ENCODE results near the gene SMG7. TPM values are rescaled to one million over a fixed set of nuclear protein-coding genes. Genes with fewer than 3 reads are reported as not detected.

SMG7 gene
- total and polyA plus RNA-seq, 8 donors = 49.6 to 69.6 (median 64.8) TPM

- DNase-seq = peak in 2 of 4 donors; percentile 37 to 50
- no peak for TF ChIP-seq CTCF (IDR thresholded peaks at IDR 0.05)
- no peak overlapping the region for H3K27ac ChIP-seq
Measured at GRCh38 chr1:183463566-183463965, 8.7 kb upstream of the SMG7 start.

GRCh38 chr1:183466781-183467180 lies 5.5 kb upstream of the SMG7 start:
- ATAC-seq (no peak), DNase-seq (peak in 1 of 4 donors; percentile 34)
- no peak for TF ChIP-seq CTCF (IDR thresholded peaks at IDR 0.05)
- Histone ChIP-seq H3K27me3 (no peaks in the 10 kb centered on the region), H3K27ac (no peak overlapping the region), H3K4me1 (peaks cover 1 to 24% of the 10 kb centered on the region in 2 donors), H3K4me3 (no peak overlapping the region), H3K36me3 (no peaks in the 10 kb centered on the region), H3K9me3 (no peaks in the 10 kb centered on the region)
- intact Hi-C loops (cut with DNase I) = no loop called here

More at GRCh38 chr1:183463566-183463965, 8.7 kb upstream of the SMG7 start:
- H3K9me3 ChIP-seq = no peaks in the 10 kb centered on the region
- no peak for ATAC-seq
- H3K27me3 ChIP-seq = no peaks in the 10 kb centered on the region
- H3K4me3 ChIP-seq = no peak overlapping the region
- no peaks in the 10 kb centered on the region for H3K36me3 ChIP-seq
- peaks cover 2 to 26% of the 10 kb centered on the region in 2 donors for H3K4me1 ChIP-seq
- intact Hi-C loops (cut with DNase I) = no loop called here

- H3K4me1 ChIP-seq = peaks cover 0 to 15% of the 10 kb centered on the region in 2 donors
- TF ChIP-seq CTCF (IDR thresholded peaks at IDR 0.05) = no peak
- intact Hi-C loops (cut with DNase I) = no loop called here
- H3K36me3 ChIP-seq = no peaks in the 10 kb centered on the region
- no peaks in the 10 kb centered on the region for H3K9me3 ChIP-seq
- no peaks in the 10 kb centered on the region for H3K27me3 ChIP-seq
- no peak overlapping the region for H3K4me3 ChIP-seq
- ATAC-seq = no peak
- DNase-seq = no peak
- no peak overlapping the region for H3K27ac ChIP-seq
Measured at GRCh38 chr1:183467687-183468086, 4.6 kb upstream of the SMG7 start.

GRCh38 chr1:183470147-183470960 lies 1.9 kb upstream of the SMG7 start:
- peak; percentile 73 to 97 (median 90) for DNase-seq

More at GRCh38 chr1:183470147-183470960, 1.9 kb upstream of the SMG7 start:
- H3K27ac ChIP-seq = peak overlapping the region; percentile 97 to 99
- H3K9me3 ChIP-seq = no peaks in the 10 kb centered on the region
- TF ChIP-seq CTCF (IDR thresholded peaks at IDR 0.05) = peak in 1 of 2 donors; percentile 30
- ATAC-seq = peak; percentile 54
- intact Hi-C loops (cut with DNase I) = loop anchor here in 1 of 2 donors (10.0 kb wide), 2 partner anchors 74 to 164 kb away; partner anchors contain the start of gene ARPC5
- H3K27me3 ChIP-seq = no peaks in the 10 kb centered on the region
- H3K36me3 ChIP-seq = no peaks in the 10 kb centered on the region
- H3K4me3 ChIP-seq = peak overlapping the region; percentile 84 to 94
- H3K4me1 ChIP-seq = peaks cover 6 to 38% of the 10 kb centered on the region in 2 donors
